ENCODE data around the gene C16orf87.

Gene C16orf87

DNA sequence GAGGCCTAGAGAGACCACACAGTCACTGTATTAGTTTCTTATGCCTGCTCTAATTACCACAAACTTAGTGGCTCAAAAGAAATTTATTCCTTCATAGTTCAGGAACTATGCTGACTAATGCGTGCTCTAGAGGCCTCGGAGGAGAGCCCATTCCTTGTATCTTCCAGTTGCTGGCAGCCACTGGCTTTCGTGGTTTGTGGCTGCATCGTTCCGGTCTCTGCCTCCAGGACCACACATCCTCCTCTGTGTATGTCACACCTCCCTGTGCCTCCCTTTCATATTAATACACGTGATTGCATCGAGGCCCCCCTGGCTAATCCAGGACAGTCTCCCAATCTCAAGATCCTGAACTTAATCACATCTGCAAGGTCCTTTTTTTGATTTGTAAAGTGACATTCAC, 65.9 kb downstream of the C16orf87 start:
- no peak for DNase-seq (ENCODE audit: low spot score)
- TF ChIP-seq, protein P1, sequence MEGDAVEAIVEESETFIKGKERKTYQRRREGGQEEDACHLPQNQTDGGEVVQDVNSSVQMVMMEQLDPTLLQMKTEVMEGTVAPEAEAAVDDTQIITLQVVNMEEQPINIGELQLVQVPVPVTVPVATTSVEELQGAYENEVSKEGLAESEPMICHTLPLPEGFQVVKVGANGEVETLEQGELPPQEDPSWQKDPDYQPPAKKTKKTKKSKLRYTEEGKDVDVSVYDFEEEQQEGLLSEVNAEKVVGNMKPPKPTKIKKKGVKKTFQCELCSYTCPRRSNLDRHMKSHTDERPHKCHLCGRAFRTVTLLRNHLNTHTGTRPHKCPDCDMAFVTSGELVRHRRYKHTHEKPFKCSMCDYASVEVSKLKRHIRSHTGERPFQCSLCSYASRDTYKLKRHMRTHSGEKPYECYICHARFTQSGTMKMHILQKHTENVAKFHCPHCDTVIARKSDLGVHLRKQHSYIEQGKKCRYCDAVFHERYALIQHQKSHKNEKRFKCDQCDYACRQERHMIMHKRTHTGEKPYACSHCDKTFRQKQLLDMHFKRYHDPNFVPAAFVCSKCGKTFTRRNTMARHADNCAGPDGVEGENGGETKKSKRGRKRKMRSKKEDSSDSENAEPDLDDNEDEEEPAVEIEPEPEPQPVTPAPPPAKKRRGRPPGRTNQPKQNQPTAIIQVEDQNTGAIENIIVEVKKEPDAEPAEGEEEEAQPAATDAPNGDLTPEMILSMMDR (IDR thresholded peaks at IDR 0.05; ENCODE audit: extremely low read depth, missing control alignments), result no peak

GRCh38 chr16:46763147-46763546, 67.8 kb downstream of the C16orf87 start:
- DNase-seq (ENCODE audit: low spot score), result no peak
- TF ChIP-seq, protein P1 (IDR thresholded peaks at IDR 0.05; ENCODE audit: extremely low read depth, missing control alignments), result no peak

DNA sequence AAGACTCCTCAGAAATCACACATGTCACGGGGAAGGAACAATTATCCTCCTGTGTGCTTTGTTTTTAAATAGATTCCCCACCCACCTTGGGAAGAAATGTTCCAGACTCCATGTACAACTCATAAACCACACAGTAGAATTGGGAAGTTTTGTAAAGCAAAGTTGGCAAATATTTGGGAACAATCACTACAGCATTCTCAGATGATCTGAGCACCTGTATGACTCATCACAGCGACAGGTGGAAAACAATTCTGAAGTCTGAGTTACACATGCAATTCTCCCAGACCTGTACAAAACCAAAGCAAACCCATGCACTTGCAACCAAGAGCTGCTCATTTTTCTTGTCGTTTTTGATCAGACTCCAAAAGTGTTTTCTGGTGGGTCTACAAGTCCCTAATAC, 68.4 kb downstream of the C16orf87 start:
- no peak for DNase-seq (ENCODE audit: low spot score)
- TF ChIP-seq, protein P1 (IDR thresholded peaks at IDR 0.05; ENCODE audit: extremely low read depth, missing control alignments), result no peak

DNA sequence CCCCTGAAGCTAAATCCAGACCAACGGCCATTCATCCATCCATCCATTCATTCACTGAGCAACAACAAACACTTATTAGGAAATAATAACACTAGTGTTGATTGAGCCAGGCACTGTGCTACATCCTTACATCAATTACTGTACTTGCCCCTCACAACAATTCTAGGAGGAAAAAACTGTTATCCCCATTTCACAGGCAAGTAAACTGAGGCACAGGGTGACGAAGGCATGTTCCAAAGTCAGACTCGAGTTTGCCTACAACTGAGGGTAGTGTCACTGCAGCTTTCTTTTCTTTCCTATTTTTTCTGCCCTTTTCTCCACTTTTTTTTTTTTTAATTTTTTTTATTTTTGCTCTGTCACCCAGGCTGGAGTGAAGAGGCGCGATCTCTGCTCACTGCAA, 71.7 kb downstream of the C16orf87 start:
- TF ChIP-seq, protein P1 (IDR thresholded peaks at IDR 0.05; ENCODE audit: extremely low read depth, missing control alignments), result no peak
- DNase-seq (ENCODE audit: low spot score), result no peak

GRCh38 chr16:46757339-46758050, 73.5 kb downstream of the C16orf87 start:
- no peak for DNase-seq (ENCODE audit: low spot score)
- TF ChIP-seq, protein P1 (IDR thresholded peaks at IDR 0.05; ENCODE audit: extremely low read depth, missing control alignments), result no peak

DNA sequence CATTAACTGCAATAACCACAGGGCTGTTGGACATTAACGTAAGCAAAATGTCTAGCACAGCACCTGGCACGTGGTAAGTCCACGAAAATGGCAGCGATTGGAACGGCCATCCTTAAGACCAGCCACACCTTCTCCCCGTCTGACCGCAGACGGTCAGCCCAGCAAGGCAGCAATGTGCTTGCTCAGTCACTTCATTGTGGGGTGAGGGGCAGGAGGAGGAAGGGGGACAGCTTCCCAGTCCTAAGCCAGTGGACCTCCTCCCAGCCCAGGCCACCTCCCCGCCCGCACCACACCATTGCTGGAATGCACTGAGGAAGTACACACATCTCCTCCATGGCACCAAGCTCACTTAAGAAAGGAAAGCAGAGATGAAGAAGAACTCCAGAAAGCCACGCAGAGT, 74.2 kb downstream of the C16orf87 start:
- TF ChIP-seq, protein P1 (IDR thresholded peaks at IDR 0.05; ENCODE audit: extremely low read depth, missing control alignments), result no peak
- DNase-seq (ENCODE audit: low spot score), result no peak

DNA sequence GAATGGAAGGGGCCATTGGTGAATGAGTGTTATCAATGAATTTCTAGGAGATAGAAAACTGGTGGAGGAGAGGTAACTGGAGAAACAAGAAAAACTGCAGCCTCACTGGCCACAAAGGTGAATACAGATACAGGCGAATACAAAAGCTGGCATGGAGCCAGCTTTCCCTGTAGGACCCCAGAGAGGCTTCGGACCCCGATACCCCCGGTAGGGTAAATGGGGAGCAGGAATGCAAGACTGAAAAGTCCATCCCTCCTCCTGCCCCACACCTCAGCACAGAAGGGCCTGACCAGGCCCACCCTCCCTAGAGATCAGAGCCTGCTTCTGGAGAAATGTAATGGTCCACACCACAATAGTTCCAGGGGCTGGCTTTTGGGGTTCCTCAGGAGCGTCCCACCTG, 78.0 kb downstream of the C16orf87 start:
- TF ChIP-seq, protein P1 (IDR thresholded peaks at IDR 0.05; ENCODE audit: extremely low read depth, missing control alignments), result no peak
- DNase-seq (ENCODE audit: low spot score), result no peak
